Measurements from ENCODE around the gene RAD51B.
"Not testable (repeated sequence)": the region's sequence is repeated elsewhere in the genome, so short reads cannot be mapped to it uniquely, and the experiment has no call there.

Gene RAD51B

GRCh38 chr14:67951529-67952135 is 132.1 kb downstream of the RAD51B start:
- DNase-seq = no peak

- DNase-seq = no peak
Observed at GRCh38 chr14:67952381-67952780, 132.8 kb downstream of the RAD51B start.

DNA sequence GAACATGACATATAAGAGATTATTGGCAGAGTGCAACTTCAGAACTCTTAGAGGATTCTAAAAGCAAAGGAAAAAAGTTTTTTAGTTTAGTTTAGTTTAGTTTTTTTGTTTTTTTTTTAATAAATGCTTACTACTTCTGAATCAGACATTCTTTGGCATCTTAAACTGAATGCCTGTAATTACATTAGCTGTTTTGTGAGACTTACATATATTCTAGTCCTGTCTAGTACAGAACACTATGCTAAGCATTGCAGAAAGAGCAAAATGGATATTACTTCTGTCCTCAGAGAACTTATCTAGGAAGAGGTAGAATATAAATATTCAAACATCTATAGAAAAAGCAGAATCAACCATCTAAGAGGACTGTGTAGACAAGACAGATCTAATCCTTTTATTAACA is 133.2 kb downstream of the RAD51B start:
- no peak for DNase-seq

GRCh38 chr14:67955261-67955660 is 135.7 kb downstream of the RAD51B start:
- no peak for DNase-seq

DNA sequence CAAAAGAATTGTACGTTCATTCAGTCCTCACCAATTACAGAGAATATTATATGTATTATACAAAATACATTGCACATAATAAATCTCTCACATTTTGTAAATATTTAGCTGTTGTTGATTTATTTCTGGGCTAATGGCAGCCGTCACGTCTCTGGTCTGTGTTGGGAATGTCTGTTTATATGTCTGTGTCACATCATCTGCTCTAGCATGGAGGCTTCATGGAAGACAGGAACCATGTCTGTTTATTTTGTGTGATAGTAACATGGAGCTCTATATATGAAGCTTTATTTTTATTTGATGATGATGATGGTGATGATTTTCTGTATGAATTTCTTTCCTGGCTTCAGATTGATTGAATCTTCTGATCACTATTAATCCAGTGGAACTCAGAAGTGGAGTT is 138.4 kb downstream of the RAD51B start:
- DNase-seq = no peak

DNA sequence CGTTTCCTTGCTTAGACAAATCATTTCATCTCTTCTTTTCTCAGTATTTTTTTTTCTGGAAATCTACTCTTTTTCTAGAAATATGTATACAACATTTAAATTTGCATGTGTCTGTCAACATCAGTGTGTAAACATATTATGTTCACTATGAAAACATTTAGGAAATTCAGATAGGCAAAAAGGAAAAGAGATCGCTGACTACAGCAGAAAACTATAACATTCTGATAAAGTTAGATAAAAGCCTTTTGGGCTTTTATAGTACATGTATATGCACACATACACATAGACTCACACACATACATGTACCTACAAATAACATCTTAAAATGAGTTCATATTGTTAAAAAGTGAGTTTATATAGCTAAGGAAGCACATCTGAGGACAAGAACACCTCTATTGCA is 142.1 kb downstream of the RAD51B start:
- no peak for DNase-seq

DNA sequence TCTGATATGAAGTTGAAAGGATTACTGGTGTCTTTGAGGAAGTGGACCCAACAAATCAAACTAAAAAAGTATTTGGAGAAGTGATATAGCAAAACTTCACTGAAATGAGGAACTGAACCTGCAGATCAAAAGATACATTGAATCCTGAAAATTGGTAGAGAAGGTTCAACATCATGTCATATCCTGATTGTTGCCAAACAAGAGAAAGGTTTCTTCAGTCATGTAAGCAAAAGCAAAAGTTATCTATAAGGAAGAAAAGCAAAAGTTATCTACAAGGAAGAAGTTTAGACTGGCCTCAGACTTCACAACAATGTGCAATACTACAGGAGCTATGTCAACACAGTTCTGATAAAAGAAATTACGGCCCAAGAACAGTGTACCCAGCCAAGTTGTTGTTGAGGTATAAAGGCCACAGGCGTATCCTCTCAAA is 142.7 kb downstream of the RAD51B start:
- no peak for DNase-seq

GRCh38 chr14:67963545-67963944 is 144.0 kb downstream of the RAD51B start:
- DNase-seq = no peak

- DNase-seq = no peak
Observed at GRCh38 chr14:67963960-67964812, 144.6 kb downstream of the RAD51B start.

DNA sequence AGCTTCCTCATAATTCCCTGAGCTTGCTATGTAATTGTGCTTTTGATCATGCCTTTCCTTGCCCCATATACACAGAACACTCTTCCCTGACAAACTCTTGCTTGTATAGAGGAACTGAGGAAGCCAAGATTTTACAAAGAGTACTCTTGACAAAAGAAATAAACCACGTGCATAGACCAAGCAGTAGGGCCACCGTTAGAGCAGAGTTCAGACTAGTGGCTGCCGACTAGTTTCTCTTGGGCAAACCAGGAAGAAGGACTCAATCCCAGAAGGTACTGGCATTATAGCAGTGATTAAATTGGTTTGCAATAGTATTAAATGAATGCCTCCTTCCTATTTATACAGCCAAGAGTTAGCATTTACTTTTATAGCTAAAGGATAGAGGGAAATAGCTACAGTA is 146.1 kb downstream of the RAD51B start:
- DNase-seq = no peak

- DNase-seq = no peak
Observed at GRCh38 chr14:67967206-67967605, 147.6 kb downstream of the RAD51B start.

DNA sequence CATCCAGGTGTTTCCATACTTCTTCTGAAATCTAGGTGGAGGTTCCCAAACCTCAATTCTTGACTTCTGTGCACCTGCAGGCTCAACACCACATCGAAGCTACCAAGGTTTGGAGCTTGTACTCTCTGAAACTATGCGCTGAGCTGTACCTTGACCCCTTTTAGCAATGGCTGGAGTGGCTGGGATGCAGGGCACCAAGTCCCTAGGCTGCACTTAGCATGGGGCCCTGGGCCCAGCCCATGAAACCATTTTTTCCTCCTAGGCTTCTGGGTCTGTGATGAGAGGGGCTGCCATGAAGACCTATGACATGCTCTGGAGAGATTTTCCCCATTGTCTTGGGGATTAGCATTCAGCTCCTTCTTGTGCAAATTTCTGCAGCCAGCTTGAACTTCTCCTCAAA is 148.4 kb downstream of the RAD51B start:
- not testable (repeated sequence) for DNase-seq

GRCh38 chr14:67970923-67971322 is 151.3 kb downstream of the RAD51B start:
- no peak for DNase-seq

GRCh38 chr14:67971627-67972625 is 152.3 kb downstream of the RAD51B start:
- no peak for DNase-seq

GRCh38 chr14:67973436-67973835 is 153.9 kb downstream of the RAD51B start:
- no peak for DNase-seq

GRCh38 chr14:67975470-67975869 is 155.9 kb downstream of the RAD51B start:
- no peak for DNase-seq

DNA sequence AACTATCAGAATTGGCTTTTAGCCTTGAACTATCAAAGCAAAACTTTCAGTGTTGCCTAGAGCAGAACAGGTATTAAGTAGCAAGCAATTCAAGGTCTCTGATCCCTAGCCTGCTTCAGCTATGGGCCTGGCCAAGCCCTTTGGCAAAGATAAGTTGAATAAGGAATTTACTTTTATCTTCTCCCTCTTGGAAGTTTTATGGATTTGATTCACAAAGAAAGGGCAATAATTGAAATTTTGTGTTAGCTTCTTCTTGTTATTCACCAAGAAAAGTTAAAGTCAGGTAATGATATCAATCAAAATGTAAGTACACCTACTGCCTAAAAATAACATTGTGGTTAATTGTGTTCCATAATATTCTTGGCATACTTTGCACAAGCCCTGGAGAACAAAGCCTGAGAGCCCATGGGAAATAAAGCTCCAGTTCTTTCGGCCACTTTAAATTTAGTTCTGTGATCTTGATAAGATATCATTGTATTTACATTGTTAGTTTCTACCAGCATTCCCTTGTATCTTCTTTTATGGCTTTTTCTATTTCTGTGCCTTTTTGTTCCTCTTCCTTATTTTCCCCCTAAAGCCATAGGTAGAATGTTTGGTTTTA is 158.0 kb downstream of the RAD51B start:
- DNase-seq = no peak

- DNase-seq = no peak
Observed at GRCh38 chr14:67978749-67979148, 159.2 kb downstream of the RAD51B start.

DNA sequence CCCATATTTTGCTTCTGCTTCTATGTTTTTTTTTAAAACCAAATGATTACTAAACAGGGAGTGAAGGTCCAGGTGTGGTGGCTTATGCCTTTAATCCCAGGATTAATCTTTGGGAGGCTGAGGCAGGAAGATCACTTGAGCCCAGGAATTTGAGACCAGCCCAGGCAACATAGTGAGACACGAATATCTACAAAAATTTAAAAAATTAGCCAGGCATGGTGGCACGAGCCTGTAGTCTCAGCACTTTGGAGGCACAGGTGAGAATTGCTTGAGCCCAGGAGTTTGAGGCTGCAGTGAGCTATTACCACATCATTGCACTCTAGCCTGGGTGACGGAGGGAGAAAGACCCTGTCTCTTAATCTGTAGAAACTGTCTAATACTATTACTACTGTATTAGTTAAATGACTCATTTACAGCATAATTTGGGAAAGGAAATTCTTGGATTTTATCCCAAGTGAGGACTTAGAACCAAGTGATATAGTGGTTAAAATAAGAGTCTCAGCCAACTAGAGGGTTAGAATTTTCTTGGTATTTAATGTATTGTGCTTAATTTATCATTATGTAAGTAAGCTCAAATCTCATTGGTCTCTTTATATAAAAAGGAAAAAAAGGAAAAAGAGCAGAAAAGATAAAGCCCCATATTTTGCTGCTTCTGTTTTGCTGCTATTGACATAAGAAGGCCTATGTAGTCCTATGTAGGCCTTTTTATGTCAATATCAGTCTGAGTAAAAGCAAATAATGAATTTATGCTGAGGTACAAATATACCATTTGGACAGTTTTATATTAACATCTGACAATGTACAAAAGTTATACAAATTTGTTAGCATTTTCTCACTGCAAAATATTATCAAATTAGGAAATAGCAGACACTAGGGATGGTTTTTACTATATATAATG is 163.4 kb downstream of the RAD51B start:
- no peak for DNase-seq

DNA sequence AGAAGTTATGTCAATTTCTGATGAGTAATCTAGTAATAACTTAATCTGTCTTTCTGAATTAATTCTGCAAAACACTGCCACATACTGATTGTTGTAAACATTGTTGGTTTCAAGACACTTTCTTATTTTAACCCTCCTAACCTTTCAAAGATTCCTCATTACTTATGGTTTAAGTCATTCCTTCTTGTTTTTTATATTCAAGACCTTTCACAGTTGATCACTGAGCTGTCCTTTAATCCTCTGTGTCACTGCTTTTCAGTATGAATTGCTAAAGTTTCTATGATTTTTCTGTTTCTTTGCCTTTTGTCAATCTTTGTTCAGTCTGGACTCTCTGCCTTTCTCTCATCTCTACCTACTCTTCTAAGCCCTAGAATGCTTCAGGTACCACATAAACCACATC is 164.7 kb downstream of the RAD51B start:
- no peak for DNase-seq

GRCh38 chr14:67986131-67986841 is 166.7 kb downstream of the RAD51B start:
- no peak for DNase-seq
